Measurements from ENCODE around the gene NPRL2.

DNA sequence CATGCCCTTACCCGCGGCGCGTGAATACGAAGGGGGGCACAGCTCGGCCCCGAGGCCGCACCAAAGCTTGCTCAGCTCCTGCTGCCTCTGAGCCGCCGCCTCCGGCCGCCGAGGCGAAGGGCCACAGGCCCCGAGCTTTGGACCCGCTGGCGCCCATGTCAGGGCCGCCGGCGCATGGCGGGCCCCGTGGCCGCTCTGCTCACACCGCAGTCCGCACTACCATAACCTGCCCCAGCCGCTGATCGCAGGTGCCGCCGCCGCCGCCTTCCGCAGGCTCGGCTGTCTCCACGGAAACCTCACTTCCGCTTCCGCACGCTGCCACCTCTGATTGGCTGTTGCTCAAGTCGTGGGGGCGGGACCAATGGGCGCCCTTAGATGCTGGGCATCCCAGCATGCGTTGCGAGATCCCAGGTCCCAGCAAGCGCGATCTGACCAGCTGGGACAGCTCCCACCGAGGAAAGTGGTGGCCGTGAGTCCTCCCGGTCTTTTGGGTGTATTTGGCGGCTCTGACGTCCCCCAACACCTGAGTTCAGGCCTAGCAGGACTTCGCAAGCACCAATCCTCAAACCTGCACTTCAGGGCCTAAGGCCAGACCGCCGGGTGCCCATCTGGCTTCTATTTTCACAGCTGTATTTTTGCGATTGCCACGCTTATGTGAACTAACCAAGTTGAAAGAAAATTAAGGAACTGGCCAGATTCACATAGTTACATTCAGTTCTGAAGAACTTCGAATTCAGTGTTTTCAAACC, 22.5 kb downstream of the NPRL2 start, which contains the start of gene TUSC2:
- TF ChIP-seq, protein P1, sequence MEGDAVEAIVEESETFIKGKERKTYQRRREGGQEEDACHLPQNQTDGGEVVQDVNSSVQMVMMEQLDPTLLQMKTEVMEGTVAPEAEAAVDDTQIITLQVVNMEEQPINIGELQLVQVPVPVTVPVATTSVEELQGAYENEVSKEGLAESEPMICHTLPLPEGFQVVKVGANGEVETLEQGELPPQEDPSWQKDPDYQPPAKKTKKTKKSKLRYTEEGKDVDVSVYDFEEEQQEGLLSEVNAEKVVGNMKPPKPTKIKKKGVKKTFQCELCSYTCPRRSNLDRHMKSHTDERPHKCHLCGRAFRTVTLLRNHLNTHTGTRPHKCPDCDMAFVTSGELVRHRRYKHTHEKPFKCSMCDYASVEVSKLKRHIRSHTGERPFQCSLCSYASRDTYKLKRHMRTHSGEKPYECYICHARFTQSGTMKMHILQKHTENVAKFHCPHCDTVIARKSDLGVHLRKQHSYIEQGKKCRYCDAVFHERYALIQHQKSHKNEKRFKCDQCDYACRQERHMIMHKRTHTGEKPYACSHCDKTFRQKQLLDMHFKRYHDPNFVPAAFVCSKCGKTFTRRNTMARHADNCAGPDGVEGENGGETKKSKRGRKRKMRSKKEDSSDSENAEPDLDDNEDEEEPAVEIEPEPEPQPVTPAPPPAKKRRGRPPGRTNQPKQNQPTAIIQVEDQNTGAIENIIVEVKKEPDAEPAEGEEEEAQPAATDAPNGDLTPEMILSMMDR (IDR thresholded peaks at IDR 0.05; ENCODE audit: extremely low read depth in 1 of 2, insufficient read depth in 1 of 2, low read depth in 1 of 2, low read length in 2 of 2) = no peak
- peak; percentile 96 for TF ChIP-seq POLR2A (IDR thresholded peaks at IDR 0.05; ENCODE audit: low read depth, low read length)
